Measurements from ENCODE around the gene TMEM47. TPM values are rescaled to one million over a fixed set of nuclear protein-coding genes. Genes with fewer than 3 reads are reported as not detected.

Gene TMEM47
- polyA plus RNA-seq, 3 donors: 38.9 to 43.9 (median 39.0) TPM

DNA sequence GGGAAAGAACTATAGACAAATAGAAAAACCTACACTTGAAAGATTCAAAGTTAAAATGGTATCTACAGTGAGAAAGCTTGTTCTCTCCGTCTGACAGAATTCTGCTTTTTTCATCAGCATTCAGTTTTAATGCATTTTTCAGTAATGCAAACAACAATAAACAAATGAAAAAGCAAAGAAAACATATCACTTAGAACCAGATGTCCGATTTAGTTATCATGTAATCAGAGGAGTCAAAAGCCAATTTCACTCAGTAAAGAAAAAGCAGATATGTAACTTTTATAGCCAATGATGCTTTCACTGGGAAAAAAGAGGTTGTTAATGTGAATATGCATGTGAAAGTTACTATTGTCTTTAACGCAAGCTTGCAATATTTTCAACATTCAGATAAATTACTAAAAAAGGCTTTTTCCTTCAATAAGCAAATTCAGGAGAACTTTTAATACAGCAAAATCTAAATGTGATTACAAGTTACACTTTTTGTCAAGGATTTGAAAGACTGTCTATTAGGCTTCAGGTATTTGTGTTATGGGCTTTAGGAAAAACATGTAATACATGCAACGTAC, 70.7 kb downstream of the TMEM47 start:
- DNase-seq (ENCODE audit: low read depth in 3 of 3, low spot score in 2 of 3): no peak

DNA sequence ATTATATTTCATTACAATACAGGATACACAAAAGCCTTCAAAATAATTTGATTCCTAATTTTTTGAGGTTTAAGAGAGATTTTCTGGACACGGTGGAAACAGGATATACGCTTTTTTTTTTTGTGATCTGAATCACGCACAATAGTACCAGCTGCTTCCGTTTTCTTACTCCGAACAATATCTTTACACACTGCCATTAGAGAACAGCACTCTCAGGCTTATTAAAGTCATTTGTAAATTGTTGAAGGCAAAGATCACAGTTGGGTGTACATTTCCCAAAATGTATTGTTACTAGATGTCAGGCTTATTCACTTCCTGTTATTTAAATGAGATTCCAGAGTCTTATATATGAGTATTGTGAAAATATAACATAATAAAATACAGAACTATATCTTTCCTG, 71.5 kb downstream of the TMEM47 start:
- no peak for DNase-seq (ENCODE audit: low read depth in 3 of 3, low spot score in 2 of 3)

DNA sequence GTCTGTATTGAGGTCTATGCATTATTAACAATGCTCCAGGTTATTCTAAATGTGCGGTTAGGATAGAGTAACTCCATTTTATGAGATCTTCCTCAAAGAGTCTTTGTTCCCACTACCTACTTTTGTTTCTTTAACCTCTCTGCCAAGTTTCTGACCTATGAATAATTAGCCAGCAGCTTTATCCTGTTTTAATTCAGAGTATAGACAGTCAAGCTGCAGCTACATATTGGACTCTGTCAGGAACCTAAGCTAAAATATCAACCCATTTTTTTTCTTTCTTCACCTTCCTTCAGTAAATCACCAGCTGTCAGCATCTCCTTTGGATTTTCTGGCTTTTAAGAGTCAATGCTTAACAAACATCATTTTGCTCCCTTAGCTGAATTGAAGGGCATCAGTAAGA, 72.3 kb downstream of the TMEM47 start:
- DNase-seq (ENCODE audit: low read depth in 3 of 3, low spot score in 2 of 3): no peak

DNA sequence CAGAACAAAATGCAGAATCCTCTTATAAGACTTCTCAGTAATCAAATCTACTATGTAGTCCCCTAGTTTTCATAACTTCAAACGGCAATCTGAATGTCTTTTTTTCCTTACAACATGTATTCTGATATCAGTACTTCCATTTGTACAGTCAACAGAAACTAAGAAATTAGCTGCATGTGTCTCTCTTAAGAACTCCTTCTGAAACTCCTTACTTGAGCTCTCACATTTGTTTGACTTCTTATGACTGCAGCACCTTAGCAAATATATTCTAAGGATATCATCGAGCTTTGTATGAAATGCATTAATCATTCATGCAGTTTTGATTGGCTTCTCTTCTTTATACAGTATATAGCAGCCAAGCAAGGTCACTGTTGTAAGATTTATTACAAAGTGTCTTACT, 77.0 kb downstream of the TMEM47 start:
- DNase-seq (ENCODE audit: low read depth in 3 of 3, low spot score in 2 of 3): no peak

DNA sequence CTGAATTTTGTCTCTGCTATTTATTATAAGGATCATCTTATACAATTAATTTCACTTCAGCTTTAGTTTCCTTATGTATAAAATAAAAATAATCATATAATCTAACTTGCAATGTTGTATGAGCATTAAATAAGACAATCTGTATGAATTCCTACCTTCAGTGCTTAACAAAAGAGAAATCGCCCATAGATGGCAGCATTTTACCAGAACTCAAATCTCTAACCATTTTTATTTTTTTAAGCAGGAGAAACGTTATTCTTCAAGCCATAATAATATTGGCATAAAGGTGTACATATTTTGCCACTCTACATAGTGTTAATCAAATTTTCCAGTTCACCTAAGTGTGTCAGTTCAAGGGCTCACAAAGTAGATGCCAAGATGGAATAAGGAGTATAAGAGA, 78.8 kb downstream of the TMEM47 start:
- peak in 2 of 3 donors; percentile 5 to 6 for DNase-seq (ENCODE audit: low read depth in 3 of 3, low spot score in 2 of 3)

All from right renal cortex interstitium (tissue), 3 donors.